HG02759 (cell line): ENCODE data around the gene AEBP2.
"Not testable (repeated sequence)": the region's sequence is repeated elsewhere in the genome, so short reads cannot be mapped to it uniquely, and the experiment has no call there.

Source experiments
- ATAC-seq: cut with Tn5 transposase; IDR thresholded peaks from one replicate; pipeline ENCODE4 v1.9.1; 2021; ENCODE audit warnings: mild to moderate bottlenecking, moderate library complexity; ENCODE audit not compliant: unreplicated experiment

Gene AEBP2

DNA sequence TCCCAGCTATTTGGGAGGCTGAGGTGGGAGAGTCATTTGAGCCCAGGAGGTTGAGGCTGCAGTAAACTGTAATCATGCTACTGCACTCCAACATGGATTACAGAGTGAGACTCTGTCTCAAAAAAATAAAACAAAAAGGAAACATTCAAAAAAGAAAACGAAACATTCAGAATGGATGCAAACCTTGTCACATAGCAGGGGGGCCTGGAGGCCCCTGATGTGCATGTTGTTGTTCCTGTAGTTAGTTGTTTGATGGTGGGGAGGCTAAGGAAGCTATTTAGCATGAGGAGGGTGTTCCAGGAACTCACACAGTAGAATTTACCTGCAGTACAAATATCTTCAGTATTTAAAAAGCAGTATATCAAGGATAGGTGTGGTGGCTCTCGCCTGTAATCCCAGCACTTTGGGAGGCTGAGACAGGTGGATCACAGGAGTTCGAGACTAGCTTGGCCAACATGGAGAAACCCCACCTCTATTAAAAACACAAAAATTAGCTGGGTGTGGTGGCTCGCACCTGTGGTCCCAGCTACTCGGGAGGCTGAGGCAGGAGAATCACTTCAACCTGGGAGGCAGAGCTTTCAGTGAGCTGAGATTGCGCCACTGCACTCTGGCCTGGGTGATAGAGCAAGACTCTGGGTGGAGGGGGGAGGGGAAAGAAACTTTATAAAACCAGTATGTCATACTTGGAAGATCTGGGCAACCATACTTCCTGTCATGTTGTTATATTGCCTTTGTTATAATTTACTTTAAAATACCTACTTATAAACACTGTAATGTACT lies 17.6 kb upstream of the AEBP2 start:
- ATAC-seq, result no peak

GRCh38 chr12:19423166-19423930 lies 15.9 kb upstream of the AEBP2 start:
- no peak for ATAC-seq

GRCh38 chr12:19428246-19428645 lies 11.0 kb upstream of the AEBP2 start:
- no peak for ATAC-seq

GRCh38 chr12:19429491-19429890 lies 9.8 kb upstream of the AEBP2 start:
- ATAC-seq, result not testable (repeated sequence)

- ATAC-seq, result no peak
Observed at GRCh38 chr12:19430988-19431387, 8.3 kb upstream of the AEBP2 start.

GRCh38 chr12:19431407-19432308 lies 7.6 kb upstream of the AEBP2 start:
- peak; percentile 59 for ATAC-seq

GRCh38 chr12:19432309-19433170 lies 6.8 kb upstream of the AEBP2 start:
- peak; percentile 2 for ATAC-seq

- ATAC-seq, result no peak
Observed at GRCh38 chr12:19434538-19434937, 4.8 kb upstream of the AEBP2 start.

GRCh38 chr12:19435831-19436497 lies 3.3 kb upstream of the AEBP2 start:
- ATAC-seq, result no peak

DNA sequence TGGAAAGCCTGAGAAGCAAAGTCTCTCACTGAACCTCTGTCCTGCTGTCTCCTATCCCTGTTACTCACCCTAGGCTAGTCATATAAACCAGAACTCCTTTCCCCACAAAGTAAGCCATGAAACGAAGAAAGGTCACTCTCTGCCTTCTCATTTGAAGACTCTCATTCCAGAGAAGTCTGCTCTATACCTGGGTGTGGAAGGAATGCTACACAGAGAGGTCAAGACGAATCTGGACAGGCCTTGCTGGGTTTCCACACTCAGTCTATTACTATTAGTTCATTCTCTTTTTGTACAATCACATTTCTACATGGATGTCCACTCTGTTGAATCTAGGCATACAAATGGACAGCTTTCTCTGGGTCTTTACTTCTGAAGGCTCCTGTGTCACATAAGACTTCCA lies 2.4 kb upstream of the AEBP2 start:
- no peak for ATAC-seq

- ATAC-seq, result no peak
Observed at GRCh38 chr12:19437996-19438395, 1.3 kb upstream of the AEBP2 start.

DNA sequence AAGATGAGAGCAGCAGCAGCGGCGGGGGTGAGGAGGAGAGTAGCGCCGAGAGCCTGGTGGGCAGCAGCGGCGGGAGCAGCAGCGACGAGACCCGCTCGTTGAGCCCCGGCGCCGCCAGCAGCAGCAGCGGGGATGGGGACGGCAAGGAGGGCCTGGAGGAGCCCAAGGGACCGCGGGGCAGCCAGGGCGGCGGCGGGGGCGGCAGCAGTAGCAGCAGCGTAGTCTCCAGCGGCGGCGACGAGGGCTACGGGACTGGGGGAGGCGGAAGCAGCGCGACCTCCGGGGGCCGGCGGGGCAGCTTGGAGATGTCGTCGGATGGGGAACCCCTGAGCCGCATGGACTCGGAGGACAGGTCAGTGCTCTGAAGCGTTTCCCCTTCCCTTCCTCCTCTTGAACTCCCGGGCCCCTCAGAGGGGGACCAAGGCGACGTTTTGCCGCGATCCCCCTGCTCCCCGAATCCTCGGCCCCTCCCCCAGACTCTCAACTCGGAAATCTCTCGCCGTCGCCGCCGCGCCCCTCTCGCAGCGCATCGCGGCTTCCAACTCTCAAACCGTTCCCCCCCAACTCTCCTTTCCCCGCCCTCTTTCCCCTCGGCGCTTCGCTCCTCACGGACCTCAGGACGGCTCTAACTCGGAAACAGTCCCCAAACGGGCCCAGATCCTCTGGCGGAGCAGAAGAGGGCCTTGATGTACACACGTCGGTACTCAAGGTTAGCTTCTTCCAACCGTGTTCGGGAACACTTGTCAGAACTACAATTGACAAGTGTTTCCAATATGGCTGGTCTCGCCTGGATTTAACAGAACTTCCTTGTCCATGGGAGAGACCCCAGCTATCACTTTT lies 947 bp downstream of the AEBP2 start:
- peak; percentile 36 for ATAC-seq

- no peak for ATAC-seq
Observed at GRCh38 chr12:19440916-19441315, 1.6 kb downstream of the AEBP2 start.

DNA sequence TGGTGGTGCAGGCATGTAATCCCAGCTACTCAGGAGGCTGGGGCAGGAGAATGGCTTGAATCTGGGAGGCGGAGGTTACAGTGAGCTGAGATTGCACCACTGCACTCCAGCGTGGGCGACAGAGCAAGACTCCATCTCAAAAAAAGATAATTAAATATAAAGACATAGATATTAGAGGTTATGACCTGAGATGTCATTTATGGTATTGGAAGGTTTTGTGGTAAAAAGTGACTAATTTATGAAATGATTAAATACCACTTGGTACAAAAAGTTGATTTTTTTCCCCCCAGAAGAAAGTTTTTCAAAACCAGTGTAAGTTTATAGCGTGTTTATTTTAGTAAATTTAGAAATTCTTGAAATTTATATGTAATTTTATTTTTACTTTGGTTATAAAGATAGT lies 4.3 kb downstream of the AEBP2 start:
- ATAC-seq, result no peak

- ATAC-seq, result no peak
Observed at GRCh38 chr12:19444097-19444496, 4.8 kb downstream of the AEBP2 start.

DNA sequence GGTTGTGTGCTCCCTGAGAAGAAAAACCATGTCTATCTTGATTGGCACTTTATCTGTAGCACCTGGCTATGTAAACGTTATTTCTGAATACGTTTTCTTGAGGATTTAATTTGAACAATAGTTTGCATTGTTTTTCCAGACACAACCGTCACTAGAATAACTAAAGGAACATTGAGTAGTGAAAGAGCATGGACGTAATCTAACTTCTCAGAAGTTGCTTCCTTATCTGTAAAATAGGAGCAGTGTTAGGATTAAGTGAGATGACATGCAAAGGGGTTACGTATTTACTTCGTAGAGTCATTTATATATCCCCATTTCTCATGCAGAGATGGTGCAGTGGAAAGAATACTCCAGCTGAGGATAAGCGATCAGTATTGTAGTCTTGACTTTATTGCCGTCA lies 8.1 kb downstream of the AEBP2 start:
- no peak for ATAC-seq

DNA sequence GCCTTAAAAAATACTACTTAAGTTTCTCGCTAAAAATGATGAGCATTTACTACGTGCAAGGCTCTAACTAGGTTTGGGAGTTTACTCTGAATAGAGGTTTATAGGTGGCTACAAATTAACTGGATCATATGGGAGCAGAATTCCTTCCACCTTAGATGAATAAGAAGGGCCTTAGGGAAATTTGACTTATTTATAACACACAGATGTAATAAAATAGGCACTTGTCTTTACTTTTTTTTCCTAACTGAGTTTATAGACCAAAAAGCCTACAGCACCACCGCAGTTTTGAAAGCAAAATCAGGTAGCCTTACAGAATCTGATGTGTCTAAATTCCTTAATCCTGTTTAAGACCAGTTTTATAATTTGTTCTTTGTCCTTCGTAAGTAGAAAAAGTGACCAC lies 10.5 kb downstream of the AEBP2 start:
- no peak for ATAC-seq

DNA sequence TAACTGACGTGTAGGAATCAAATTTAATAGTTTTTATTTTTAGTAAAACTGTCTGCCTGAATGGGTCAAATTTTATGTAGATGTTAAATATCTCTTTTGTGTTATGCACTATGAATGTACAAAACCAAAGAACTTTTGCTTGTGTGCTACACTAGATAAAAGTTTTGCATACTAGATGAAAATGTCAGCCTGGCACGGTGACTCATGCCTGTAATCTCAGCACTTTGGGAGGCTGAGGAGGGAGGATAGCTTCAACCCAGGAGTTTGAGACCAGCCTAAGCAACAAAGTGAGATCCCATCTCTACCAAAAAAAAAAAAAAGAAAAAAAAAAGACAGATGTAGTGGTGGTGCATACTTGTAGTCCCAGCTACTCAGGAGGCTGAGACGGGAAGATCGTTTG lies 11.1 kb downstream of the AEBP2 start:
- no peak for ATAC-seq

- no peak for ATAC-seq
Observed at GRCh38 chr12:19451196-19451595, 11.9 kb downstream of the AEBP2 start.
